Stimulated activated CD8-positive, alpha-beta memory T cell treated with anti-CD3 and anti-CD28 coated beads, Interleukin-4, amount 100 ng/mL, for 4 hours (primary cell): Measurements from ENCODE around the gene LCE3B.

Source experiments
- DNase-seq, 2 donors: peaks; one replicate each; pipeline ENCODE4 v3.0.0-alpha.2; 2020; ENCODE audit warnings: low read depth in 2 of 2, low spot score in 1 of 2

Gene LCE3B

DNA sequence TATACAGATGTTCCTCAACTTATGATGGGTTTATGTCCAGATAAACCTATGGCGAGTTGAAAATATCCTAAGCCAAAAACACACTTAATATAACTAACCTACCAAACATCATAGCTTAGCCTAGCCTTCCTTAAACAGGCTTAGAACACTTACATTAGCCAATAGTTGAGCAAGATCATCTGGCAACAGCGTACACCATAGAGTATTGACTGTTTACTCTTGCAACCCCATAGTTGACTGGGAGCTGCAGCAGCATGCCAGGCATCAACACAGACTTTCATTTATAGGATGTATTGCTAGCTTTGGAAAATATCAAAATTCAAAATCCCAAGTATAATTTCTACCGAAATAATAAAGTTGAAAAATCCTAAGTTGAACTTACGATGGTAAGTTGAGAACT is 44.1 kb downstream of the LCE3B start:
- DNase-seq, result no peak

DNA sequence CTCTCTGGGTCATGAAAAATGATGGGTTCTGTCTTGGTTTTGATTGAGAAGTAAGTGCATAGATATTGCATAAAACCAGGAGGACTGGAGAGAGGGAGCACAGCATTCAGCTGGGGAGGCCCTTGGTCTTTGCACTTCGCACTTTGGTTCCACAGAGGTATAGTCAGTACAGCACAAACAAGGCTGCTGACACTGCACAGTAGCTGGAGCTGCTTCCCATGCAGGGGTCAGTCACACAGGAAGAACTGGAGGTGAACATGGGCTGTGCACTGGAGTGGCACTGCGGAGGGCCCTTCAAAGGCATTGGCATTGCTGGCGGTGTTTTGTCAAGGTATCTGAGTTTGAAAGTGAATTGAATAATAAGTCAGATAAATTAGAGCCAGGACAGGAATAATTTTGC is 45.0 kb downstream of the LCE3B start:
- no peak for DNase-seq

DNA sequence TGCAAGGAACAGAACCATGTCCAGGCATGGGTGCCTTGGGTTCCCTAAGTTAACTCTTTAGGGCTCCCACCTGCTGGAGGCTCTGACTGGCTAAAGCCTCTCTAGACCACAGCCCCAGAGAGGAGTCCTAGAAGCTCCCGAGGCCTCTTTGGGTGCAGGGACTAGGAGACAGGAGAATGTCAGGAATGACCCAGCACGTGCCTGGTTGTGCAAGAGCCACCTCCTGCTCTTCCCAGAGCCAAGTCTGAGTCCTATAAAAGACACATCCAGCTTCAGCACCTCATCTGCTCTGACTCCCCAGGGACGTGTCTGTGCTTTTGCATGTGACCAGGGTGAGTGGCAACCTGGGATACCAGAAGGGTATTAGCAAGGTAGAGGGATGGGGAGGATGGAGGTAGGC is 49.5 kb downstream of the LCE3B start, which contains the start of gene LCE2D:
Gene LCE2D, plus strand, starts transcription at position 283 of the 400 bp plus-strand sequence. CDS start 726 bp downstream, outside the sequence.
- no peak for DNase-seq
